Frontal cortex (tissue), 4 donors: ENCODE measurements around the gene CAMK1D. TPM values are rescaled to one million over a fixed set of nuclear protein-coding genes. Genes with fewer than 3 reads are reported as not detected.
A peak's percentile ranks its signal among the peaks of the same experiment; 100 is the strongest.
"Not testable (repeated sequence)": the region's sequence is repeated elsewhere in the genome, so short reads cannot be mapped to it uniquely, and the experiment has no call there.

Experiments used
- DNase-seq, 2 donors: peaks; one replicate each; pipeline ENCODE4 v3.0.0; 2012; ENCODE audit warnings: low spot score in 2 of 2
- FAIRE-seq: peaks from 2 replicates; lab custom pipeline; 2012; peaks lifted over from hg19 to GRCh38; lab: Jason Lieb, UNC
- total RNA-seq: library from RNA; depleted of rRNA; stranded (reverse); fragments of >200 nt; gene quantifications from one replicate; pipeline ENCODE4 v1.2.3, GENCODE V29; 2014
- donor health status: control.
- donor health status: control.
- donor health status: control.

The CAMK1D gene
- 19.2 TPM for total RNA-seq

DNA sequence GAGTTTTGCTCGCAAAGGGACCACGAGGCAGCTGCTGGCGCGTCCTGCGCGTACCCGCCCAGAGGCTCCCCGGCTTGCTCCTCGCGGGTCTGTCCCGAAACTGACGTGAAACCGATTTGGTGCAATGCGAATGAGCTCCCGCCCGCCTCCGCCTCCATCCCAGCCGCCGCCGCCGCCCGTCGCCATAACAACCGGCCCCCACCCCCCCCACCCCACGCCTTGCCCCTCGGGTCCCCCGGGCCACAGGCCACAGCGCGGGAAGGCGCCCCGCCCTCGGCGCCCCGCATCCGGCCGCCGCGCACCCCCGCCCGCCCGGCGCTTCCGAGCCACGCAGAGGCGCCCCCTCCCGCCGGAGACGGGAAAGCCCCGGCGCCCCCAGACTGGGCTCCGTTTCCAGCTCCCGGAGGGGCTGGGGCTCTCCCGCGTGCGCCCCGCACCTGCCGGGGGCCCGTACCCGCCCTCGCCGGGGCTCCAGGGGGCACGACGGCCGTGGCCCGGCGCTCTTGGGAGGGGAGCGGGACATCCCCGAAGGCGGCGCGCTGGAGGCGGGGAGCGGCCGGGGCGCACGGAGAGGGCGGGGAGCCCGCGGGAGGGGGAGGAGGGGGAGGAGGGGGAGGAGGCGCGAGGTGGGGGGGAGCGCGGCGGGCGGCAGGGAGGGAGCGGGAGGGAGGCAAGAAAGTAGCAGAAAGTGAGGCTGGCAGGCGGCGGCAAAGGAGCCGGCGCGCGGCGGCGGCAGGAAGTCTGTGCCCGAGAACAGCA, at the start of gene CAMK1D:
TSS of gene CAMK1D (plus strand) at position 678 of the 759 bp plus-strand sequence.
- no peak for FAIRE-seq
- peak; percentile 79 to 82 for DNase-seq

DNA sequence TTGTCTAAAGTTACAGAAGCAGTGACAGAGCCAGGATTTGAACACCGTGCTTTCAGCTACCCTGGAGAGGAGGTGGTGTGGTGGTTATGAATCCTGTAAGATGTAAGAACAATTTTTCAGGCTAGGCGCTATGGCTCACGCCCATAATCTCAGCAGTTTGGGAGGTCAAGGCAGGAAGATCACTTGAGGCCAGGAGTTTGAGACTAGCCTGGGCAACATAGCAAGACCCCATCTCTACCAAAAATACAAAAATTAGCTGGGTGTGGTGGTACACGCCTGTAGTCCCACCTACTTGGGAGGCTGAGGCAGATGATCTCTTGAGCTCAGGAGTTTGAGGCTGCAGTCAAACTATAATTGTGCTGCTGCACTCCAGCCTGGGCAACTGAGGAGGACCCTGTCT, 48.3 kb upstream of the CAMK1D start:
- DNase-seq, FAIRE-seq: not testable (repeated sequence)

DNA sequence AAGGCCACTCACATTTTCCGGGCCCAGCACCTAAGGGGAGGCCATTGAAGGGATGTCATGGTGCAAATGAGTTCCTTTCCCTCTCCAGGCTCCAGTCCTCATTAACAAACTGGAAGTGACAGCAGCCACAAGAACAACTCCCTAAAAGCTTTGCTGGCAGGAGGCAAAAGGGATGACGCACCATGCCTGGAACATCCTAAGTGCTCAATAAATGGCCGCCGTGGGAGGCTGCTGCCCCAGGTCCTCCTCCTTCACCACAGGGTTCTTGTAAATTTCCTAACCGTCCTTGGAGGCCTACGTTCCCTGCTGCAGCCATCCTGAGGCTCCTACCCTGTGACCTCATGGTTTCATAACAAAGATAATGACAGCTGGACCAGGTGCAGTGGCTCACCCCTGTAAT, 41.3 kb upstream of the CAMK1D start:
- DNase-seq (no peak), FAIRE-seq (no peak)

- no peak for FAIRE-seq
- no peak for DNase-seq
Observed at GRCh38 chr10:12308736-12309375, 40.5 kb upstream of the CAMK1D start.

DNA sequence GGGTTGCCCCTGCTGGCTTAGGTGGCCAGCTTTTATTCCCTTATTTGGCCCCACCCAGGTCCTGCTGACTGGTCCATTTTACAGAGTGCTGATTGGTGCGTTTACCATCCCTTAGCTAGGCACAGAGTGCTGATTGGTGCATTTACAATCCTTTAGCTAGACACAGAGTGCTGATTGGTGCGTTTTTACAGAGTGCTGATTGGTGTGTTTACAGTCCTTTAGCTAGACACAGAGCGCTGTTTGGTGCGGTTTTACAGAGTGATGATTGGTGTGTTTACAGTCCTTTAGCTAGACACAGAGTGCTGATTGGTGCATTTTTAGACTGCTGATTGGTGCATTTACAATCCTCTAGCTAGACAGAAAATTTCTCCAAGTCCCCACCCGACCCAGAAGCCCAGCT, 39.6 kb upstream of the CAMK1D start:
- not testable (repeated sequence) for FAIRE-seq

DNA sequence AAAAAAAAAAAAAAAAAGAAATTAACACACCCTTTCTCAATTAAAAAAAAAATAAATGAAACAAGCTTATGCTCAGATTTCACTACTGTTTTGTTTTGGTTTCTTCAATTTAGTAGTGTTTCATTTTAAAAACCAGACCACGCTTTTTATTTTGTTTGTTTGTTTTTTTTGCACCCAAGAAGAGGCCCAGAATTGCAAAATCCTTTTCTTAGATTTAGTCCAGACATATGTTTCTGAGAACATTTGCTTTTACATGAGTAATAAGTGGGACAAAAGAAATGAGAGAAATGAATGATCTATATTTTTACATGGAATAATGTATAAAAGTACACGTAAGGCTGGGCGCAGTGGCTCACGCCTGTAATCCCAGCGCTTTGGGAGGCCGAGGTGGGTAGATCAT, 34.5 kb upstream of the CAMK1D start:
- DNase-seq (no peak), FAIRE-seq (no peak)

More for the DNA sequence above, 39.6 kb upstream of the CAMK1D start:
- DNase-seq, result not testable (repeated sequence)

GRCh38 chr10:12319076-12319475, 30.3 kb upstream of the CAMK1D start:
- no peak for DNase-seq
- FAIRE-seq, result no peak

- no peak for FAIRE-seq
Observed at GRCh38 chr10:12320892-12321291, 28.5 kb upstream of the CAMK1D start.

DNA sequence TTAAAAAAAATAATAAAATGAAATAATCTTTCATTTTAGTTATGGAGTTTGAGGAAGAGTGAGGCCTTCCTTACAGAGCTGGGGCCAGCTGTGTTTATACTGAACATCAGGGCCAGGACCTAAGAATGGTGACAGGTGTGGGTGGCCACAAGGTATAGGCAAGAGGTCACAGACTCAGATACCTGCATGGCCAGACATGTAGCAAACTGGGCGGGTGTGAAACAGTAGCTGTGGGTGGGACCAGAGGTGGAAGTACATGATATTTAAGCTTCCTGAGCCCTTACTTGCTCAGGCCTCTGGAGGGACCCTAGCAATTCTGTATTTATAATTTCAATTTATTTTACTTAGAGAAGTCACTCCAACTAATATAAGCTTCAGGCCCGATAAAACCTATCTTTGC, 27.7 kb upstream of the CAMK1D start:
- no peak for FAIRE-seq
- no peak for DNase-seq

More at GRCh38 chr10:12320892-12321291, 28.5 kb upstream of the CAMK1D start:
- no peak for DNase-seq

GRCh38 chr10:12322583-12323131, 26.7 kb upstream of the CAMK1D start:
- DNase-seq (peak in 1 of 2 donors; percentile 22), FAIRE-seq (no peak)

DNA sequence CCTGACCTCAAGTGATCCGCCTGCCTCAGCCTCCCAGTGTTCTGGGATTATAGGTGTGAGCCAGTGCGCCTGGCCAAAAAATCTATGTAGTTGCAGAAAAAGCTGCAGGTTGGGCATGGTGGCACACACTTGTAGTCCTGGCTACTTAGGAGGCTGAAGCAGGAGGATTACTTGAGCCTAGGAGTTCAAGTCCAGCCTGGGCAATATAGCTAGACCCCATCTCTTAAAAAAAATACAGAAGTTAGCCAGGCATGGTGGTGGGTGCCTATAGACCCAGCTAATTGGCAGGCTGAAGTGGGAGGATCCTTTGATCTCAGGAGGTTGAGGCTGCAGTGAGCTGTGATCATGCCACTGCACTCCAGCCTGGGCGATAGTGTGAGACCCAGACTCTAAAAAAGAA, 24.8 kb upstream of the CAMK1D start:
- DNase-seq, result no peak
- no peak for FAIRE-seq

- no peak for DNase-seq
- FAIRE-seq, result no peak
Observed at GRCh38 chr10:12327074-12327473, 22.3 kb upstream of the CAMK1D start.

GRCh38 chr10:12327476-12327875, 21.9 kb upstream of the CAMK1D start:
- FAIRE-seq (no peak), DNase-seq (no peak)

DNA sequence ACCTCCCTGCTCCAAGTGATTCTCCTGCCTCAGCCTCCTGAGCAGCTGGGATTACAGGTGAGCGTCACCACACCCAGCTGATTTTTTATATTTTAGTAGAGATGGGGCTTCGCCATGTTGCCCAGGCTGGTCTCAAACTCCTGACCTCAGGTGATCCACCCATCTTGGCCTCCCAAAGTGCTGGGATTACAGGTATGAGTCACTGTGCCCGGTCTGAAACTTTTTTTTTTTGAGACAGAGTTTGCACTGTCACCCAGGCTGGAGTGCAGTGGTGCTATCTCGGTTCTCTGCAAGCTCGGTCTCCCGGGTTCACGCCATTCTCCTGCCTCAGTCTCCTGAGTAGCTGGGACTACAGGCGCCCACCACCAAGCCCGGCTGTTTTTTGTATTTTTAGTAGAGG, 21.0 kb upstream of the CAMK1D start:
- FAIRE-seq, DNase-seq: not testable (repeated sequence)

GRCh38 chr10:12332572-12333379, 16.6 kb upstream of the CAMK1D start:
- DNase-seq (no peak), FAIRE-seq (no peak)

DNA sequence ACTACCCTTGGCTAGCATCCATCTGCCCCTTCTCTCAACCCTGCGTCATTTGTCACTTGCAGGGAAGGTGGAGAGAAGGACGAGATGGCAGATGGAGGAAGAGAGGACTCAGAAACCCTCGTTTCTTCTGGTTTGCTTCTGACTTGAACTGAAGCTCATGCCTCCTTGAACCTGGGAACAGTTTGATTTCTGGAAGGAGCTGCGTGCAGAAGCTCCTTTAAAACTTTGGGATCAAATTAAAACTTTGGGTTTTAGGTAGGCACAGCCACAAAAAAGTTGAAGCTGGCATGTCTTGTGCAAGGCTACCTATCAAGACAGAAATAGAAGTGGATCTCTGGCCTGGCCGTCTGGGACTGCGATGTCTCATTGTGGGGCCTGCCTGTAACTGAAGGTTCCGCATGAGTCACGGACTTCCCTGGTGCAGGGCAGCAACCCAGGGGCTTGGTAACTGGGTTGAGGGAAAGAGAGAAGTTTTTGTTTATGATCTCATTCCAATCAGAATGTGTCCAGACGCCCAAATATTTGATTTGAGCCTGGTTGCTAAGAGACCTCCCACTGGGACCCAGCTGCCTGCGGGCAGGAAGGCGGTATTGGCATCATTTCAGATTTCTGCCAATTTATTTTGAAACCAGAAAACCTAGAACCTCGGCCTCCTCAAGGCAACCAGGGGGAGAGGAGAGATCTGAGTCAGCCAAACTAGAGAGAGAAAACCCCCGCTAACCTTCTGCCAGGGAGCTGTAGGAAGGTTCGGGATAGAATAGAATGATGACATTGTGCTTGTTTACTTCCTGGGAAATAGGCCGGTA, 15.8 kb upstream of the CAMK1D start:
- FAIRE-seq (no peak), DNase-seq (peak in 1 of 2 donors; percentile 74)

DNA sequence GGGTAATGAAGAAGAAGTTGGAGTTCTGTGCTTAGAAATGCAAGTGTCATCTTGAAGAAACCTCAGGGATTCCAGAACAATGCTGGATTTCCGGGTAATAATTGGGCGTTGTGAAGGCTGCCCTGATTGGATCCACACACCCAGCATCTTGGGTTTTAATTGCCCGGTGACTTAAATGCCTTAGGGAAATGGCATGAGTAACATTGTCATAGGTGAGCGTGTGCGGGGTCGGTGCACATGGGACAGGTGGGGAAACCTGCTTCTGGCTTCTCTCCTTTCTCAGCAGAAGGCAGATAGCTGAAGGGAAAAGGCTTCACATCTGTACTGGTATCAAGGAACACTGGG, 15.2 kb upstream of the CAMK1D start:
- FAIRE-seq, result no peak
- DNase-seq, result no peak

- not testable (repeated sequence) for DNase-seq
Observed at GRCh38 chr10:12335169-12335568, 14.2 kb upstream of the CAMK1D start.

More at GRCh38 chr10:12335169-12335568, 14.2 kb upstream of the CAMK1D start:
- FAIRE-seq, result not testable (repeated sequence)
